CD14-positive monocyte (primary cell): ENCODE measurements around the gene KCNG2. TPM values are rescaled to one million over a fixed set of nuclear protein-coding genes. Genes with fewer than 3 reads are reported as not detected.

ENCODE experiments used
- DNase-seq, 3 donors: peaks; one replicate each; pipeline ENCODE4 v3.0.0-alpha.2; 2011 to 2022
- H2AFZ ChIP-seq: 2 replicates; pipeline ENCODE4 v1.6.0; 2012; ENCODE audit warnings: mild to moderate bottlenecking, low read depth, low read length, inconsistent platforms; ENCODE audit not compliant: insufficient read depth, poor library complexity, severe bottlenecking
- H3K27ac ChIP-seq, 2 donors: 1 replicate in 1 of 2; 2 replicates in 1 of 2; pipeline ENCODE4 v1.5.1; 2012 to 2013; ENCODE audit warnings: low read length in 2 of 2, control low read depth in 1 of 2, inconsistent platforms in 1 of 2, low read depth in 1 of 2, mild to moderate bottlenecking in 1 of 2
- H3K27me3 ChIP-seq, 2 donors: one replicate each; pipeline versions ENCODE4 v1.6.0 to v1.6.1; 2011 to 2013; ENCODE audit warnings: low read length in 2 of 2; ENCODE audit not compliant: control insufficient read depth in 2 of 2, insufficient read depth in 2 of 2
- H3K36me3 ChIP-seq, 2 donors: replicated peaks in 1 of 2; 1 replicate in 1 of 2; 2 replicates in 1 of 2; pipeline versions ENCODE4 v1.5.1 to v1.6.1; 2012 to 2013; ENCODE audit warnings: low read length in 2 of 2, control low read depth in 1 of 2, inconsistent platforms in 1 of 2, mild to moderate bottlenecking in 1 of 2; ENCODE audit not compliant: insufficient read depth in 2 of 2, control insufficient read depth in 1 of 2
- H3K4me1 ChIP-seq, 2 donors: 1 replicate in 1 of 2; 2 replicates in 1 of 2; pipeline versions ENCODE4 v1.5.1 to v1.6.1; 2012 to 2013; ENCODE audit warnings: low read length in 2 of 2, control low read depth in 1 of 2, inconsistent platforms in 1 of 2, mild to moderate bottlenecking in 1 of 2, moderate library complexity in 1 of 2; ENCODE audit not compliant: insufficient read depth in 2 of 2, control insufficient read depth in 1 of 2
- H3K4me2 ChIP-seq: replicated peaks from 2 replicates; pipeline ENCODE3; 2012; ENCODE audit warnings: low read length, moderate library complexity, mild to moderate bottlenecking; ENCODE audit not compliant: poor library complexity, severe bottlenecking; ENCODE audit errors: extremely low read depth
- H3K4me3 ChIP-seq, 3 experiments: fragments of 200-600 bp in 1 of 3; sonication (generic) in 1 of 3; replicated peaks in 1 of 3; 1 replicate in 2 of 3; 2 replicates in 1 of 3; pipeline ENCODE4 v1.5.1; 2011 to 2013; ENCODE audit warnings: low read length in 3 of 3, mild to moderate bottlenecking in 3 of 3, control low read depth in 2 of 3, low read depth in 2 of 3, inconsistent platforms in 1 of 3, moderate library complexity in 1 of 3
- H3K79me2 ChIP-seq: 2 replicates; pipeline ENCODE4 v1.6.0; 2012; ENCODE audit warnings: mild to moderate bottlenecking, control low read depth, inconsistent platforms, low read length, moderate library complexity; ENCODE audit not compliant: insufficient read depth
- H3K9ac ChIP-seq: 2 replicates; pipeline ENCODE4 v1.6.0; 2017; ENCODE audit warnings: low read length, mild to moderate bottlenecking; ENCODE audit not compliant: insufficient read depth, poor library complexity, severe bottlenecking
- H3K9me3 ChIP-seq, 2 donors: replicated peaks in 1 of 2; 1 replicate in 1 of 2; 2 replicates in 1 of 2; pipeline versions ENCODE4 v1.5.1 to v1.6.1; 2012 to 2013; ENCODE audit warnings: low read length in 2 of 2, control low read depth in 1 of 2; ENCODE audit not compliant: control insufficient read depth in 1 of 2, insufficient read depth in 1 of 2
- H4K20me1 ChIP-seq: 2 replicates; pipeline ENCODE4 v1.6.0; 2012; ENCODE audit warnings: mild to moderate bottlenecking, low read length, control low read depth, moderate library complexity; ENCODE audit not compliant: insufficient read depth
- H3K27ac Mint-ChIP-seq, 7 donors: one replicate each; pipeline ENCODE4 v1.8.0; 2020; ENCODE audit warnings: mild to moderate bottlenecking in 7 of 7, mixed read lengths in 7 of 7, moderate library complexity in 6 of 7, inconsistent platforms in 2 of 7
- H3K27me3 Mint-ChIP-seq, 3 donors: one replicate each; pipeline ENCODE4 v1.8.0; 2021 to 2022; ENCODE audit warnings: low read depth in 3 of 3, mild to moderate bottlenecking in 3 of 3, mixed read lengths in 3 of 3, moderate library complexity in 3 of 3, inconsistent platforms in 1 of 3
- H3K36me3 Mint-ChIP-seq, 2 donors: one replicate each; pipeline ENCODE4 v1.8.0; 2020; ENCODE audit warnings: mixed read lengths in 2 of 2, inconsistent platforms in 1 of 2, mild to moderate bottlenecking in 1 of 2
- H3K4me1 Mint-ChIP-seq: one replicate; pipeline ENCODE4 v1.8.0; 2020; ENCODE audit warnings: mild to moderate bottlenecking, mixed read lengths
- H3K4me3 Mint-ChIP-seq, 2 donors: one replicate each; pipeline ENCODE4 v1.8.0; 2020; ENCODE audit warnings: mild to moderate bottlenecking in 2 of 2, mixed read lengths in 2 of 2, moderate library complexity in 1 of 2
- H3K9me3 Mint-ChIP-seq, 7 donors: one replicate each; pipeline ENCODE4 v1.8.0; 2020 to 2022; ENCODE audit warnings: mixed read lengths in 7 of 7, mild to moderate bottlenecking in 6 of 7, moderate library complexity in 6 of 7, inconsistent platforms in 2 of 7
- WGBS: methylation state at CpG from one replicate; pipeline ENCODE4 v1.1.5; 2013; ENCODE audit warnings: missing lambda C conversion rate; ENCODE audit not compliant: insufficient coverage; 5-methylcytosine and 5-hydroxymethylcytosine counted together
- intact Hi-C, 2 donors: fragments of 100-400 bp; cut with micrococcal nuclease; formaldehyde crosslinking; loops; one replicate each; pipeline versions ENCODE4 v1.15.0 to v1.15.1; 2023
- polyA plus RNA-seq, 3 donors: library from polyadenylated mRNA; depleted of rRNA in 1 of 3; unstranded in 2 of 3; stranded (reverse) in 1 of 3; fragments of 300-500 nt in 2 of 3; fragments of >200 nt in 1 of 3; fragmentation: Illumina TruSeq in 2 of 3; gene quantifications; 1 replicate in 2 of 3; 2 replicates in 1 of 3; pipeline ENCODE4 v1.2.3, GENCODE V29; 2012 to 2021
- TF ChIP-seq, protein P1 (sequence below): fragments of 200-600 bp; IDR thresholded peaks from one replicate; pipeline ENCODE4 v1.8.0; 2022; ENCODE audit warnings: antibody characterized with exemption, mild to moderate bottlenecking

Gene KCNG2
- polyA plus RNA-seq, 3 donors: 0.04 TPM; not detected in 2

DNA sequence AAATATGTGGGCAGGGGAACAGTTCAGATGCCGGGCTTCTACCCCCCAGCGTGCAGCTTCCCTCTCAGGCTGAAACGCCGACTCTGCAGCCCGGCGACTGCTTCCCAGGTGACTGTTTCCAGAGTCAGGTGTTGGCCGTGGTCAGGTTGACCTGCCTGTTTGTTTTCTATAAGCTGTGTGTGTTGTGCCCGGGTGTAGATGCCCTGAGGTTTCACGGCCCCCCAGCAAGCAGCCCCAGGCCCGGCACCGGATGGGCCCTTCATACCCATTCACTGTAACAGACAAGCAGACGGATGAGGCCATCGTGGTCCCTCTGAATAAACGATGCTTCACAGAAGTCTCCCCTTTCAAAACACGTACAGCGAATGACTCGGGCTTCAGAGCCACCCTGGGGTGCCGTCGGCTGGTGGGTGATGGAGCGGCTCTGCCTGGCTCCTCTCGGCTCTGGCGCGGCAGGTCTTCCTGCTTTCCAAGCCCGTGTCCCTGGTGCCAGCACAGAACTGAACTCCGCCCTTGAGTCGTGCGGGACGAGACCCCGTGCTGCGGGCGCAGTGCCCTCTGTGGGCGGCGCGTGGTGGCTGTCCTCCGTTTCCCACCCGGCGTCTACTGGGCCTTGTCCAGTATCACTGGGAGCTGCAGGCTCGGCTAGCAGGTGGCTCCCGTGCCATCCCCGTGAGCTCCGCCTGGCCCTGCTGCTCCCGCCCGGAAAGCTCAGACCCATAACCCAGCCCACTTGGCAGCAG lies 15.0 kb upstream of the KCNG2 start:
- Histone ChIP-seq H3K4me2 (no peak overlapping the region), H3K36me3 (no peaks in the 10 kb centered on the region), H3K4me1 (peaks cover 0 to 15% of the 10 kb centered on the region in 2 donors), H3K9me3 (peaks cover 0 to 5% of the 10 kb centered on the region in 2 donors), H3K9ac (no peak overlapping the region), H2AFZ (no peak overlapping the region), H3K4me3 (no peak overlapping the region), H3K27ac (no peak overlapping the region), H3K27me3 (peaks cover 7 to 26% of the 10 kb centered on the region in 2 donors), H4K20me1 (no peaks in the 10 kb centered on the region), H3K79me2 (no peaks in the 10 kb centered on the region)
- TF ChIP-seq, protein P1, sequence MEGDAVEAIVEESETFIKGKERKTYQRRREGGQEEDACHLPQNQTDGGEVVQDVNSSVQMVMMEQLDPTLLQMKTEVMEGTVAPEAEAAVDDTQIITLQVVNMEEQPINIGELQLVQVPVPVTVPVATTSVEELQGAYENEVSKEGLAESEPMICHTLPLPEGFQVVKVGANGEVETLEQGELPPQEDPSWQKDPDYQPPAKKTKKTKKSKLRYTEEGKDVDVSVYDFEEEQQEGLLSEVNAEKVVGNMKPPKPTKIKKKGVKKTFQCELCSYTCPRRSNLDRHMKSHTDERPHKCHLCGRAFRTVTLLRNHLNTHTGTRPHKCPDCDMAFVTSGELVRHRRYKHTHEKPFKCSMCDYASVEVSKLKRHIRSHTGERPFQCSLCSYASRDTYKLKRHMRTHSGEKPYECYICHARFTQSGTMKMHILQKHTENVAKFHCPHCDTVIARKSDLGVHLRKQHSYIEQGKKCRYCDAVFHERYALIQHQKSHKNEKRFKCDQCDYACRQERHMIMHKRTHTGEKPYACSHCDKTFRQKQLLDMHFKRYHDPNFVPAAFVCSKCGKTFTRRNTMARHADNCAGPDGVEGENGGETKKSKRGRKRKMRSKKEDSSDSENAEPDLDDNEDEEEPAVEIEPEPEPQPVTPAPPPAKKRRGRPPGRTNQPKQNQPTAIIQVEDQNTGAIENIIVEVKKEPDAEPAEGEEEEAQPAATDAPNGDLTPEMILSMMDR: no peak
- peaks cover 0 to 9% of the 10 kb centered on the region in 2 donors for H3K36me3 Mint-ChIP-seq
- peaks cover 3 to 11% (median 4%) of the 10 kb centered on the region in 7 donors for H3K9me3 Mint-ChIP-seq
- peaks cover 21% of the 10 kb centered on the region for H3K4me1 Mint-ChIP-seq
- intact Hi-C loops: no loop called here
- peaks cover 30 to 44% (median 30%) of the 10 kb centered on the region in 3 donors for H3K27me3 Mint-ChIP-seq
- DNase-seq: no peak
- WGBS: 92% methylated on average over 35 of the region's 43 CpGs
- H3K27ac Mint-ChIP-seq: no peak overlapping the region
- no peak overlapping the region for H3K4me3 Mint-ChIP-seq

DNA sequence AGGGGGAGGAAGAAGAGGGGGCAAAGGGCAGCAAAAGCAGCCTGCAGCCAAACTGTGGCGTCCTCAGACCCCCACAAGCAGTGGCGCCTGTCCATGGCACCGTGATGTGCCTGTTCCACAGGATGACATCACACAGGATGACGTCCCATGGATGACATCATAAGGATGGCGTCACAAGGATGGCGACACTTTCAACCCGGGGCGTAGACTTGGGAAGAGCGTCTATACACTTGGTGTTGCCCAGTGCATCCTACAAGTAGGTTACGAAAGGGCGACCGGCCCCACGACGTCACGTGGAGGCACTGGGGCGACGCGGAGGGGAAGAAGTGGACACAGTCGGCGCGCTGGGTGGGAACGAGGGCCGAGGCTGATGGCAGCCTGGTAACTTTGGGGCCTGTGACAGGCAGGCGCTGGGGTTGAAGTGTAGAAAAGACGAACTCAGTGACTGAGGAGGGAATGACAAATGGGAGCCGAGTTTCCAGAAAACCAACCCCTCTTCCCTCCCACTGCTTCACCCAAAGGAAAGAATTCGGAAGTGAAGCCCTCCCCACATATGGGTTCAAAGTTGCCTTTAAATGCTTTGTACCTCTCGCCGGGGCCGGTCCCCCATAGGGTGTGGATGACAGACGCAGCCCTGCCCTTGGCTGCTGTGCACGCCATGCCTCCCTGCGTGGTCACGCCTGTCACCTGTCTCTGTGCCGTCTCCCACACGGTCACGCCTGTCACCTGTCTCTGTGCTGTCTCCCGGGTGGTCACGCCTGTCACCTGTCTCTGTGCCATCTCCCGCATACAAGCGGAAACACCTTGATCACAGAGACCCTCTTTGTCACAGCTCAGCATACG lies 13.4 kb upstream of the KCNG2 start:
- H3K4me1 Mint-ChIP-seq: peaks cover 28% of the 10 kb centered on the region
- peaks cover 3 to 15% (median 6%) of the 10 kb centered on the region in 7 donors for H3K9me3 Mint-ChIP-seq
- H3K4me3 ChIP-seq: no peak overlapping the region
- no peak overlapping the region for H2AFZ ChIP-seq
- TF ChIP-seq, protein P1: no peak
- peak overlapping the region; percentile 31 to 42 for H3K4me3 Mint-ChIP-seq
- H3K27ac Mint-ChIP-seq: no peak overlapping the region
- peaks cover 31 to 52% (median 45%) of the 10 kb centered on the region in 3 donors for H3K27me3 Mint-ChIP-seq
- 85% methylated on average over 31 of the region's 42 CpGs for WGBS
- H3K36me3 ChIP-seq: no peaks in the 10 kb centered on the region
- H3K9me3 ChIP-seq: peaks cover 0 to 5% of the 10 kb centered on the region in 2 donors
- DNase-seq: no peak
- no peak overlapping the region for H3K27ac ChIP-seq
- no peak overlapping the region for H3K4me2 ChIP-seq
- H3K36me3 Mint-ChIP-seq: peaks cover 4 to 9% of the 10 kb centered on the region in 2 donors
- H3K79me2 ChIP-seq: no peaks in the 10 kb centered on the region
- no peak overlapping the region for H3K9ac ChIP-seq
- intact Hi-C loops: no loop called here
- peaks cover 4 to 29% of the 10 kb centered on the region in 2 donors for H3K4me1 ChIP-seq
- H4K20me1 ChIP-seq: no peaks in the 10 kb centered on the region
- peaks cover 10 to 37% of the 10 kb centered on the region in 2 donors for H3K27me3 ChIP-seq
